ENCODE measurements around the gene YIPF5. TPM values are rescaled to one million over a fixed set of nuclear protein-coding genes. Genes with fewer than 3 reads are reported as not detected.

YIPF5 gene
- total RNA-seq, 6 donors from 2014 or later = 9.4 to 45.2 (median 30.9) TPM

GRCh38 chr5:144142139-144142823 lies 28.2 kb downstream of the YIPF5 start:
- Histone ChIP-seq H3K4me1 (peaks cover 3 to 12% (median 8%) of the 10 kb centered on the region in 4 donors), H3K9me3 (no peaks in the 10 kb centered on the region), H3K36me3 (no peaks in the 10 kb centered on the region), H3K27me3 (no peaks in the 10 kb centered on the region), H3K27ac (no peak overlapping the region), H3K4me3 (no peak overlapping the region)
- WGBS, 2 donors = 10 to 17% methylated on average over 2 of the region's 2 CpGs
- TF ChIP-seq EP300 (IDR thresholded peaks at IDR 0.05) (no peak), POLR2AphosphoS5 (IDR thresholded peaks at IDR 0.05) (no peak), POLR2A (IDR thresholded peaks at IDR 0.05) (no peak)
- TF ChIP-seq, protein P1, sequence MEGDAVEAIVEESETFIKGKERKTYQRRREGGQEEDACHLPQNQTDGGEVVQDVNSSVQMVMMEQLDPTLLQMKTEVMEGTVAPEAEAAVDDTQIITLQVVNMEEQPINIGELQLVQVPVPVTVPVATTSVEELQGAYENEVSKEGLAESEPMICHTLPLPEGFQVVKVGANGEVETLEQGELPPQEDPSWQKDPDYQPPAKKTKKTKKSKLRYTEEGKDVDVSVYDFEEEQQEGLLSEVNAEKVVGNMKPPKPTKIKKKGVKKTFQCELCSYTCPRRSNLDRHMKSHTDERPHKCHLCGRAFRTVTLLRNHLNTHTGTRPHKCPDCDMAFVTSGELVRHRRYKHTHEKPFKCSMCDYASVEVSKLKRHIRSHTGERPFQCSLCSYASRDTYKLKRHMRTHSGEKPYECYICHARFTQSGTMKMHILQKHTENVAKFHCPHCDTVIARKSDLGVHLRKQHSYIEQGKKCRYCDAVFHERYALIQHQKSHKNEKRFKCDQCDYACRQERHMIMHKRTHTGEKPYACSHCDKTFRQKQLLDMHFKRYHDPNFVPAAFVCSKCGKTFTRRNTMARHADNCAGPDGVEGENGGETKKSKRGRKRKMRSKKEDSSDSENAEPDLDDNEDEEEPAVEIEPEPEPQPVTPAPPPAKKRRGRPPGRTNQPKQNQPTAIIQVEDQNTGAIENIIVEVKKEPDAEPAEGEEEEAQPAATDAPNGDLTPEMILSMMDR (IDR thresholded peaks at IDR 0.05) = peak; percentile 27 to 57 (median 39)
- DNase-seq (no peak), ATAC-seq (ENCODE audit: low FRiP score in 2 of 2) (peak in 1 of 2 donors; percentile 79)

DNA sequence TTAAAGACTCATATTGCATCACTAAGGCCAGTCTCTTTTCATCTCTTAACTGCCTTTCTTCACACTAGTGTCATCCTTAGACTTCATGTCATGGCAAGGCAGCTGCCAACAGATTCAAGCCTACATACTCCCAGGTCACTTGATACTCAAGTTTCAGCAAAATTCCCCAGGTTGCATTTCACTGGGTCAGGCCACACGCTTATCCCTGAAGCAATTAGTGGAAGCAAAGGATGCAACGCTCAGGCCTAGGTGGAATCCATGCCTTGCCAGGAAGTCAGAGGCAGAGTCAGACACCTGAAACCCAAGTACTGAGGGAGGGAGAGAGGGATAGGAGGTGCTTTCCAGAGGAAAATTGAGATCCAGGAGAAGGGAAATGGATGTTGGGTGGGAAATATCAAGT lies 28.9 kb downstream of the YIPF5 start:
- ATAC-seq (ENCODE audit: low FRiP score in 2 of 2) = no peak
- 94 to 96% methylated on average over 2 of the region's 2 CpGs for WGBS, 2 donors

GRCh38 chr5:144139586-144139985 lies 30.9 kb downstream of the YIPF5 start:
- Histone ChIP-seq H3K36me3 (no peaks in the 10 kb centered on the region), H3K4me3 (no peak overlapping the region), H3K4me1 (peaks cover 0 to 2% (median 1%) of the 10 kb centered on the region in 4 donors), H3K9me3 (no peaks in the 10 kb centered on the region), H3K27ac (no peak overlapping the region), H3K27me3 (no peaks in the 10 kb centered on the region)
- no peak for TF ChIP-seq EP300 (IDR thresholded peaks at IDR 0.05)
- no peak for TF ChIP-seq POLR2A (IDR thresholded peaks at IDR 0.05)
- TF ChIP-seq, protein P1 (IDR thresholded peaks at IDR 0.05) = no peak
- no peak for TF ChIP-seq POLR2AphosphoS5 (IDR thresholded peaks at IDR 0.05)
- DNase-seq = no peak
- 76 to 82% methylated on average over 5 of the region's 5 CpGs for WGBS, 2 donors
- peak in 1 of 2 donors; percentile 60 for ATAC-seq (ENCODE audit: low FRiP score in 2 of 2)

More for the DNA sequence above, 28.9 kb downstream of the YIPF5 start:
- no peaks in the 10 kb centered on the region for H3K9me3 ChIP-seq
- peaks cover 3 to 12% (median 8%) of the 10 kb centered on the region in 4 donors for H3K4me1 ChIP-seq
- H3K36me3 ChIP-seq = no peaks in the 10 kb centered on the region
- TF ChIP-seq EP300 (IDR thresholded peaks at IDR 0.05) = no peak
- TF ChIP-seq, protein P1 (IDR thresholded peaks at IDR 0.05) = no peak
- no peak for TF ChIP-seq POLR2AphosphoS5 (IDR thresholded peaks at IDR 0.05)
- TF ChIP-seq POLR2A (IDR thresholded peaks at IDR 0.05) = no peak
- H3K27ac ChIP-seq = no peak overlapping the region
- no peaks in the 10 kb centered on the region for H3K27me3 ChIP-seq
- DNase-seq = no peak
- no peak overlapping the region for H3K4me3 ChIP-seq

DNA sequence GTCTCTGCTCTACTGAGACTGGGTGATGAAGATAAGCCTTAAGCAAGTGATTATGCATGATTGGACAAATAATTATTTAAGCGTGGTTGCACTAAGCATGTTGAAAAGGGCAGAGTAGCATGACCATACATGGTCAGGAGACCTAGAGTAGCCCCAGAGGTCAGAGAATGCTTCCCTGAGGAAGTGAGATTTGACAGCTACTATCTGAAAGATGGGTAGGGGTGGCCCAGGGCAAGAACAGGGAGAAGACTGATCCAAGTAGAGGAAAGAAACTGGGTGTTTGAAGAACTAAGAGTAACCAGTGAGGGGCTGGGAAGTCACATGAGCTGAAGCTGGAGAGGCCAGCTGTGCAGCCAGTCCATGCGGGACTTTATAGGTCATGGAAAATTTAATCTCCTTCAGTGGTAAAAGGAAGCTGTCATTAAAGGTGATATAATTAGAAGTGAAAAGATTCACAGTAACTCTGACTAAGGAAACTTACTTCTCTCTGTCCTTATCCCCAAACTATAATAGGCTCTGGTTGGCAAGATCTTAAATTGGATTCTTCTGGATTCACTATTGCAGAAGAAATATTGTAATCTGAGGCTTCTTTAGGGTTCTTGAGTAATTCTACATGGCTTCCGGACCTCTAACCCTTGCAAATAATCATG lies 35.2 kb downstream of the YIPF5 start:
- WGBS, 2 donors = 85 to 94% methylated on average over 3 of the region's 3 CpGs
- no peaks in the 10 kb centered on the region for H3K9me3 ChIP-seq
- no peak for DNase-seq
- TF ChIP-seq, protein P1 (IDR thresholded peaks at IDR 0.05) = no peak
- no peak for TF ChIP-seq EP300 (IDR thresholded peaks at IDR 0.05)
- TF ChIP-seq POLR2AphosphoS5 (IDR thresholded peaks at IDR 0.05) = no peak
- no peak for TF ChIP-seq POLR2A (IDR thresholded peaks at IDR 0.05)
- ATAC-seq (ENCODE audit: low FRiP score in 2 of 2) = no peak
- no peak overlapping the region for H3K27ac ChIP-seq
- H3K27me3 ChIP-seq = no peaks in the 10 kb centered on the region
- H3K36me3 ChIP-seq = no peaks in the 10 kb centered on the region
- no peak overlapping the region for H3K4me3 ChIP-seq
- H3K4me1 ChIP-seq = no peaks in the 10 kb centered on the region

All from upper lobe of left lung (tissue), 6 donors.